Measurements from ENCODE around the gene UBE3A.

Gene UBE3A

DNA sequence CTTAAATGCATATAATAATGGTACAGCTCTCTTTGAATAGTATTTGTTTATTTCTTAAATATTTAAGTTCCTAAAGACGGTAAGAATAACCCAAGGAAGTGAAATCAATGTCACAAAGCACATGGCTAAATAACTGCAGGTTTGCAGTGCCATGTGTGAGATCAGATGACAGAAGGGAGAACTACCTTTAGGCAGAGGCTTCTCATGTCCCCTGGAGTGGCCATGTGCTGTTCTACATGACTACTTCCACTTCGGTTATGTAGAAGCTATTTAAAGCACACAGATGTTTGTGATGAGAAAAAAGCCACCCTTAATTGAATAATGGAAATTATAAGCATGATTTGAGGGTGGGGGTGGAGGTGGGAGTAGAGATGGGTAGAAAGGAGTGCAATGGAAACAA is 109.1 kb downstream of the UBE3A start:
- no peaks in the 10 kb centered on the region for H3K79me2 ChIP-seq (ENCODE audit: control insufficient read depth, insufficient read depth, low read length)
- H2AK5ac ChIP-seq (ENCODE audit: low read length), result no peak overlapping the region
- H2BK15ac ChIP-seq (replicated peaks; ENCODE audit: low read depth), result no peak overlapping the region
- no peak overlapping the region for H3K4ac ChIP-seq (ENCODE audit: low read depth, low read length)
- H2BK5ac ChIP-seq (ENCODE audit: low read length), result no peak overlapping the region
- no peak overlapping the region for H2BK120ac ChIP-seq (ENCODE audit: low read depth, low read length)
- H3K27me3 ChIP-seq (ENCODE audit: insufficient read depth, low read length, poor library complexity), result no peaks in the 10 kb centered on the region
- H3K27ac ChIP-seq (ENCODE audit: low read depth, low read length), result no peak overlapping the region
- H3K36me3 ChIP-seq (ENCODE audit: control insufficient read depth, insufficient read depth, low read length), result no peaks in the 10 kb centered on the region
- H3K18ac ChIP-seq (ENCODE audit: low read length), result no peak overlapping the region
- H4K5ac ChIP-seq (ENCODE audit: low read length), result no peak overlapping the region
- DNase-seq, result no peak
- peaks cover 2% of the 10 kb centered on the region for H3K4me1 ChIP-seq (ENCODE audit: control insufficient read depth, low read depth, low read length)
- H3K9ac ChIP-seq (ENCODE audit: low read length), result no peak overlapping the region
- H4K8ac ChIP-seq (ENCODE audit: low read depth, low read length), result no peak overlapping the region
- WGBS (ENCODE audit: extremely low coverage, insufficient coverage, low lambda C conversion rate), result no CpG with 5 or more reads among the region's 2 CpGs
- H3K56ac ChIP-seq (ENCODE audit: low read length), result no peak overlapping the region
- H3K4me3 ChIP-seq (ENCODE audit: low read length), result no peak overlapping the region
- H3K4me2 ChIP-seq (ENCODE audit: low read length), result no peak overlapping the region
- no peak overlapping the region for H3K23ac ChIP-seq (ENCODE audit: low read length)
- H3K79me1 ChIP-seq (ENCODE audit: low read length), result no peaks in the 10 kb centered on the region

GRCh38 chr15:25327686-25328085 is 111.1 kb downstream of the UBE3A start:
- Histone ChIP-seq H3K4ac (ENCODE audit: low read depth, low read length) (no peak overlapping the region), H2BK120ac (ENCODE audit: low read depth, low read length) (no peak overlapping the region), H3K27me3 (ENCODE audit: insufficient read depth, low read length, poor library complexity) (no peaks in the 10 kb centered on the region), H3K9ac (ENCODE audit: low read length) (no peak overlapping the region), H2AK5ac (ENCODE audit: low read length) (no peak overlapping the region), H4K5ac (ENCODE audit: low read length) (no peak overlapping the region), H3K36me3 (ENCODE audit: control insufficient read depth, insufficient read depth, low read length) (no peaks in the 10 kb centered on the region), H4K8ac (ENCODE audit: low read depth, low read length) (no peak overlapping the region), H3K56ac (ENCODE audit: low read length) (no peak overlapping the region), H2BK15ac (replicated peaks; ENCODE audit: low read depth) (no peak overlapping the region), H3K4me2 (ENCODE audit: low read length) (no peak overlapping the region), H3K79me1 (ENCODE audit: low read length) (no peaks in the 10 kb centered on the region), H3K79me2 (ENCODE audit: control insufficient read depth, insufficient read depth, low read length) (no peaks in the 10 kb centered on the region), H3K23ac (ENCODE audit: low read length) (no peak overlapping the region), H3K4me3 (ENCODE audit: low read length) (no peak overlapping the region), H3K4me1 (ENCODE audit: control insufficient read depth, low read depth, low read length) (peaks cover 2% of the 10 kb centered on the region), H3K18ac (ENCODE audit: low read length) (no peak overlapping the region), H3K27ac (ENCODE audit: low read depth, low read length) (no peak overlapping the region), H2BK5ac (ENCODE audit: low read length) (no peak overlapping the region)
- WGBS (ENCODE audit: extremely low coverage, insufficient coverage, low lambda C conversion rate), result no CpG with 5 or more reads among the region's 5 CpGs
- DNase-seq, result no peak

DNA sequence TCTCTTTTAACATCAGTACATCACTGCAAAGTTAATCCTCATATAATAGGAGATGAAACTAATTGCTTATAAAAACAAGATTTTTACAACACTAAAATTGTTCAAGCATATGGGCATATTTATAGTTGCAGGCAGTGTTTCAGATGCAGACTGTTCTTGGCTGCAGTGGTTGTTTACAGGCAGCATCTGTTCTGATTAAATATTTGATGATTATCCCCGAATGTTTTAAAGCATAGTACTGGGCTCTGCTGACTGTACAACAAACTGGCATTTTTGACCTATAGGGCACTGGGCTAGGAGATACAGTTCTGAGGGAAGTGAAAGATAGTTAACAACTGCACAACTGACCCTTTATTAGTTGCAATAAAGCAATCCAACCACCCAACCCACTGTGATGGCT is 113.6 kb downstream of the UBE3A start:
- Histone ChIP-seq H3K27me3 (ENCODE audit: insufficient read depth, low read length, poor library complexity) (no peaks in the 10 kb centered on the region), H3K56ac (ENCODE audit: low read length) (no peak overlapping the region), H3K4me3 (ENCODE audit: low read length) (no peak overlapping the region), H3K18ac (ENCODE audit: low read length) (no peak overlapping the region), H3K4me1 (ENCODE audit: control insufficient read depth, low read depth, low read length) (peaks cover 2% of the 10 kb centered on the region), H3K79me2 (ENCODE audit: control insufficient read depth, insufficient read depth, low read length) (no peaks in the 10 kb centered on the region), H2AK5ac (ENCODE audit: low read length) (no peak overlapping the region), H3K79me1 (ENCODE audit: low read length) (no peaks in the 10 kb centered on the region), H3K27ac (ENCODE audit: low read depth, low read length) (no peak overlapping the region), H3K9ac (ENCODE audit: low read length) (no peak overlapping the region), H3K23ac (ENCODE audit: low read length) (no peak overlapping the region), H3K4me2 (ENCODE audit: low read length) (no peak overlapping the region), H3K36me3 (ENCODE audit: control insufficient read depth, insufficient read depth, low read length) (no peaks in the 10 kb centered on the region), H2BK120ac (ENCODE audit: low read depth, low read length) (no peak overlapping the region), H4K8ac (ENCODE audit: low read depth, low read length) (no peak overlapping the region), H3K4ac (ENCODE audit: low read depth, low read length) (no peak overlapping the region), H2BK15ac (replicated peaks; ENCODE audit: low read depth) (no peak overlapping the region), H2BK5ac (ENCODE audit: low read length) (no peak overlapping the region), H4K5ac (ENCODE audit: low read length) (no peak overlapping the region)
- WGBS (ENCODE audit: extremely low coverage, insufficient coverage, low lambda C conversion rate), result no CpG with 5 or more reads among the region's 1 CpG
- DNase-seq, result no peak

GRCh38 chr15:25323420-25323819 is 115.4 kb downstream of the UBE3A start:
- Histone ChIP-seq H3K18ac (ENCODE audit: low read length) (no peak overlapping the region), H2BK5ac (ENCODE audit: low read length) (no peak overlapping the region), H3K56ac (ENCODE audit: low read length) (no peak overlapping the region), H2BK120ac (ENCODE audit: low read depth, low read length) (no peak overlapping the region), H3K4me3 (ENCODE audit: low read length) (no peak overlapping the region), H3K27me3 (ENCODE audit: insufficient read depth, low read length, poor library complexity) (no peaks in the 10 kb centered on the region), H3K9ac (ENCODE audit: low read length) (no peak overlapping the region), H3K27ac (ENCODE audit: low read depth, low read length) (no peak overlapping the region), H3K4me1 (ENCODE audit: control insufficient read depth, low read depth, low read length) (no peaks in the 10 kb centered on the region), H3K4me2 (ENCODE audit: low read length) (no peak overlapping the region), H3K79me1 (ENCODE audit: low read length) (no peaks in the 10 kb centered on the region), H3K36me3 (ENCODE audit: control insufficient read depth, insufficient read depth, low read length) (no peaks in the 10 kb centered on the region), H4K8ac (ENCODE audit: low read depth, low read length) (no peak overlapping the region), H2AK5ac (ENCODE audit: low read length) (no peak overlapping the region), H2BK15ac (replicated peaks; ENCODE audit: low read depth) (no peak overlapping the region), H3K4ac (ENCODE audit: low read depth, low read length) (no peak overlapping the region), H4K5ac (ENCODE audit: low read length) (no peak overlapping the region), H3K79me2 (ENCODE audit: control insufficient read depth, insufficient read depth, low read length) (no peaks in the 10 kb centered on the region), H3K23ac (ENCODE audit: low read length) (no peak overlapping the region)
- no peak for DNase-seq
- no CpG with 5 or more reads among the region's 1 CpG for WGBS (ENCODE audit: extremely low coverage, insufficient coverage, low lambda C conversion rate)

DNA sequence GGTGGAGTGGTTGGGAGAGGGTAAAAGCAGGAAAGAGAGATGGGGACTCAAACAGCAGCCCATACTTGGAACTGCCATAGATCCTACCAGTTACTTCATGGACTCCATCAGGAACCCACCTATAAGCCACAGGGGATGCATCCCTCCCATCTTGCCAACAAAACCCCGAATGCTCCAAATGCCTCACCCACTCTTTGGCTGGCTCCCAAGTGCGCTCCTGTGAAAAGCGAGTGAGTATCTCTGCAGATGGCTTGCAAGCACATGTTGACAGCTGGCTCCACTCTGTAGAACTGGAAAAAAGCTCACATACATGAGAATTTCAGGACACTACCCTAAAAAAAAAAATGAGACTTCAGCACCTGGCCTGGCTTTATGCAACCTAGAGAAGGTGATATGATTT is 151.0 kb downstream of the UBE3A start:
- WGBS (ENCODE audit: extremely low coverage, insufficient coverage, low lambda C conversion rate), result no CpG with 5 or more reads among the region's 3 CpGs
- H3K56ac ChIP-seq (ENCODE audit: low read length), result no peak overlapping the region
- no peaks in the 10 kb centered on the region for H3K79me2 ChIP-seq (ENCODE audit: control insufficient read depth, insufficient read depth, low read length)
- H3K4me3 ChIP-seq (ENCODE audit: low read length), result no peak overlapping the region
- no peak for DNase-seq
- H3K4me1 ChIP-seq (ENCODE audit: control insufficient read depth, low read depth, low read length), result no peaks in the 10 kb centered on the region
- no peak overlapping the region for H4K8ac ChIP-seq (ENCODE audit: low read depth, low read length)
- H3K79me1 ChIP-seq (ENCODE audit: low read length), result no peaks in the 10 kb centered on the region
- H3K18ac ChIP-seq (ENCODE audit: low read length), result no peak overlapping the region
- H2BK5ac ChIP-seq (ENCODE audit: low read length), result no peak overlapping the region
- no peak overlapping the region for H3K23ac ChIP-seq (ENCODE audit: low read length)
- no peaks in the 10 kb centered on the region for H3K36me3 ChIP-seq (ENCODE audit: control insufficient read depth, insufficient read depth, low read length)
- H3K27me3 ChIP-seq (ENCODE audit: insufficient read depth, low read length, poor library complexity), result no peaks in the 10 kb centered on the region
- no peak overlapping the region for H2AK5ac ChIP-seq (ENCODE audit: low read length)
- H3K4me2 ChIP-seq (ENCODE audit: low read length), result no peak overlapping the region
- H2BK15ac ChIP-seq (replicated peaks; ENCODE audit: low read depth), result no peak overlapping the region
- no peak overlapping the region for H3K9ac ChIP-seq (ENCODE audit: low read length)
- no peak overlapping the region for H3K27ac ChIP-seq (ENCODE audit: low read depth, low read length)
- no peak overlapping the region for H3K4ac ChIP-seq (ENCODE audit: low read depth, low read length)
- no peak overlapping the region for H2BK120ac ChIP-seq (ENCODE audit: low read depth, low read length)
- no peak overlapping the region for H4K5ac ChIP-seq (ENCODE audit: low read length)

Measured in mesendoderm (in vitro differentiated cells).